Suprapubic skin (tissue), 3 donors: ENCODE data around the gene MAP7D1.

Experiments used
- CTCF ChIP-seq, 2 donors: fragments of 200-600 bp in 1 of 2; fragments of 450-650 bp in 1 of 2; sonication (generic) in 1 of 2; IDR thresholded peaks; one replicate each; pipeline ENCODE4 v1.5.1; 2016 to 2019; ENCODE audit warnings: antibody characterized with exemption in 2 of 2, mild to moderate bottlenecking in 1 of 2, moderate library complexity in 1 of 2
- POLR2A ChIP-seq, 2 donors: fragments of 450-650 bp; IDR thresholded peaks; one replicate each; pipeline ENCODE4 v1.6.1; 2017; ENCODE audit warnings: antibody characterized with exemption in 2 of 2, mild to moderate bottlenecking in 2 of 2, moderate library complexity in 2 of 2

GRCh38 chr1:36177589-36178431 lies 21.9 kb downstream of the MAP7D1 start:
- TF ChIP-seq POLR2A (IDR thresholded peaks at IDR 0.05) (no peak), CTCF (IDR thresholded peaks at IDR 0.05) (no peak)
